Astrocyte of the cerebellum (primary cell): ENCODE results near the gene TMOD1.

Experiments
- DNase-seq: peaks from one replicate; pipeline ENCODE4 v3.0.0-alpha.2; 2011; ENCODE audit warnings: low read depth
- H3K4me3 ChIP-seq: 2 replicates; pipeline ENCODE4 v1.5.1; 2011; ENCODE audit warnings: mild to moderate bottlenecking, low read depth, low read length, moderate library complexity
- in situ Hi-C: cut with HindIII; loops from 2 replicates; pipeline ENCODE4 v1.10.0; 2017; ENCODE audit warnings: low sequenced_read_pairs
- TF ChIP-seq, protein P1 (sequence below): IDR thresholded peaks from 2 replicates; pipeline ENCODE4 v1.5.1; 2012; ENCODE audit warnings: low read length, low read depth, moderate library complexity, mild to moderate bottlenecking; ENCODE audit errors: missing control alignments

The TMOD1 gene

GRCh38 chr9:97525451-97525850, 24.0 kb downstream of the TMOD1 start:
- in situ Hi-C loops: no loop called here
- no peak for DNase-seq

DNA sequence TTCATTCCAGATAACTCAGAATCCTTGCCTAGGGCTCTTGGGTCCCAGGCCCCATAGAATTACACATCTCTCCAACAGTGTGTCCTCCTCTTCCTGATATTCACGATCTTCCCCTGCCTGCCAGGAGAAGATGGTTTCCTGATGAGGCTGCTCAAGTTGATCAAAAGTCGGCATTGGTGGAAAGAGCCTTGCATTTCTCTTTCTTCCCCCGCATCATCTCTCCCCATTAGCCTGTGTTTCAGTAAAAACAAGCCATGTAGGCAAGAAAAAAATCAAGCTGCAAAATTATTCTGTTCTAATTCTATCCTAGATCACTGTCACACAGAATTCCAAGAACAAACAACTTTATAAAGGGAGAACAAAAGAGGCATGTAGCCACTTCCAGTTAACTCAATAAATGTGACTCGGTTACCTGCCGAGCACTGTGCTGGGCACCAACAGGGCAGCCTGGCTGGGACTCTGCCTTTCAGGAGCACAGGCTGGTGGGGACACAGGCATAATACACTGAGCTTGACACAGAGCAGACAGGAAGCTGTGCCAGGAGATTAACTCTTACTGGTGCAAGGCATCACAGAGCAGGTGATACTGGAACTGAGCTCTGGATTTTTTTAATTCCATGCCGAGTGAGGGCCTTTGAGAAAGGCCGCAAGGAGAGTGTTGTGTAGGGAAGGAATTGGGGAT, 25.6 kb downstream of the TMOD1 start:
- no peak for DNase-seq
- in situ Hi-C loops: no loop called here
- TF ChIP-seq, protein P1, sequence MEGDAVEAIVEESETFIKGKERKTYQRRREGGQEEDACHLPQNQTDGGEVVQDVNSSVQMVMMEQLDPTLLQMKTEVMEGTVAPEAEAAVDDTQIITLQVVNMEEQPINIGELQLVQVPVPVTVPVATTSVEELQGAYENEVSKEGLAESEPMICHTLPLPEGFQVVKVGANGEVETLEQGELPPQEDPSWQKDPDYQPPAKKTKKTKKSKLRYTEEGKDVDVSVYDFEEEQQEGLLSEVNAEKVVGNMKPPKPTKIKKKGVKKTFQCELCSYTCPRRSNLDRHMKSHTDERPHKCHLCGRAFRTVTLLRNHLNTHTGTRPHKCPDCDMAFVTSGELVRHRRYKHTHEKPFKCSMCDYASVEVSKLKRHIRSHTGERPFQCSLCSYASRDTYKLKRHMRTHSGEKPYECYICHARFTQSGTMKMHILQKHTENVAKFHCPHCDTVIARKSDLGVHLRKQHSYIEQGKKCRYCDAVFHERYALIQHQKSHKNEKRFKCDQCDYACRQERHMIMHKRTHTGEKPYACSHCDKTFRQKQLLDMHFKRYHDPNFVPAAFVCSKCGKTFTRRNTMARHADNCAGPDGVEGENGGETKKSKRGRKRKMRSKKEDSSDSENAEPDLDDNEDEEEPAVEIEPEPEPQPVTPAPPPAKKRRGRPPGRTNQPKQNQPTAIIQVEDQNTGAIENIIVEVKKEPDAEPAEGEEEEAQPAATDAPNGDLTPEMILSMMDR: no peak
- H3K4me3 ChIP-seq: no peak overlapping the region

More at GRCh38 chr9:97525451-97525850, 24.0 kb downstream of the TMOD1 start:
- TF ChIP-seq, protein P1: no peak
- no peak overlapping the region for H3K4me3 ChIP-seq

DNA sequence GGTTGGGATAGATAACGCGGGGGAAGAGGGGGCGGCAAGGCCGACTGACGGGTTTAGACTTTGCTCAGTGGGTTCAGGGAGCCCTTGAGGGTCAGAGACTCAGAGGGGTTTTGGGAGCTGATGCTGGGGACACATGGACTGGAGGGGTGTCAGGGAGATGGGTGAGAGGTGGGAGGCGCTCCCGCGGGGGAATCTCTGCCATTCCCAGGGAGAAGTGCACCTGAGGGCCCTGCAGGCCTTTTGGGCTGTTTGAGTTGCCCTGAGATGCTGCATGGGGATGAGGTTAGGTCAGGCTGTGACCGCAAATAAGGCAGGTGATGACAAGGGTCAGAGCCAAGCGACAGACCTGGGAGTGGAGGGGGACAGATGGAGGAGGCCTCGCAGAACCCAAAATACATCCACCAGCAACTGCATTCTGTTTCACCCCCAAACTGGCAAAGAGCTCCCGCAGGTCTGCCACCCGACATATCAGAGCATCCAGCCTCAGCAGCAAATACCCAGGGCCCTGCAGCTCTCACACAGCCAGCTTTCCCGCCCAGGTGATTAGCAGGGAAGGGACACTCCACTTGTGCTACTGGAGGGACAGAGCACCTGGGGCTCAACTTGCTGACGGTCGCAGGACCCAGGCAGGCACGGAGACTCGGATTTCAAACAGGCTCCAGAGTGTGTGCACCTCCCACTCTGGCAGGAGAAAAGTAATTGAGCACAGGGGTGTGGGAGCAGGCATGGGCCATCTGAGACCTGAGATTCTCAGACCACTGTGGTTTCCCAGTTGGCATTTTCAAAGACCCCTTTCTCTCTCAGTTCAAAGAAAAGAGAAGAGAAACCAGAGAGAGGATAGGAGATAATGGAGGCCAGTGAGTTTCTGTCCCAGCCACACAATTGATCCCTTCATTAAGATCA, 26.4 kb downstream of the TMOD1 start:
- DNase-seq: no peak
- in situ Hi-C loops: no loop called here
- TF ChIP-seq, protein P1: no peak
- no peak overlapping the region for H3K4me3 ChIP-seq

- no peak for DNase-seq
- no peak overlapping the region for H3K4me3 ChIP-seq
- in situ Hi-C loops: no loop called here
- TF ChIP-seq, protein P1: no peak
These were observed 27.2 kb downstream of the TMOD1 start for GRCh38 chr9:97528529-97529230.

GRCh38 chr9:97529363-97530076, 28.1 kb downstream of the TMOD1 start:
- no peak for DNase-seq
- no peak overlapping the region for H3K4me3 ChIP-seq
- TF ChIP-seq, protein P1: no peak
- in situ Hi-C loops: no loop called here
